Right renal cortex interstitium (tissue), 3 donors: Measurements from ENCODE around the gene KCNQ1. TPM values are rescaled to one million over a fixed set of nuclear protein-coding genes. Genes with fewer than 3 reads are reported as not detected.

Source experiments
- DNase-seq, 3 donors: peaks; one replicate each; pipeline ENCODE4 v3.0.0-alpha.2; 2013; ENCODE audit warnings: low read depth in 3 of 3, low spot score in 2 of 3
- polyA plus RNA-seq, 3 donors: library from polyadenylated mRNA; unstranded; fragments of 120-200 nt; gene quantifications; one replicate each; pipeline ENCODE4 v1.2.1, GENCODE V29; 2013; ENCODE audit not compliant: insufficient read length in 3 of 3

Gene KCNQ1
- polyA plus RNA-seq, 3 donors, result 8.4 to 11.8 (median 10.2) TPM

DNA sequence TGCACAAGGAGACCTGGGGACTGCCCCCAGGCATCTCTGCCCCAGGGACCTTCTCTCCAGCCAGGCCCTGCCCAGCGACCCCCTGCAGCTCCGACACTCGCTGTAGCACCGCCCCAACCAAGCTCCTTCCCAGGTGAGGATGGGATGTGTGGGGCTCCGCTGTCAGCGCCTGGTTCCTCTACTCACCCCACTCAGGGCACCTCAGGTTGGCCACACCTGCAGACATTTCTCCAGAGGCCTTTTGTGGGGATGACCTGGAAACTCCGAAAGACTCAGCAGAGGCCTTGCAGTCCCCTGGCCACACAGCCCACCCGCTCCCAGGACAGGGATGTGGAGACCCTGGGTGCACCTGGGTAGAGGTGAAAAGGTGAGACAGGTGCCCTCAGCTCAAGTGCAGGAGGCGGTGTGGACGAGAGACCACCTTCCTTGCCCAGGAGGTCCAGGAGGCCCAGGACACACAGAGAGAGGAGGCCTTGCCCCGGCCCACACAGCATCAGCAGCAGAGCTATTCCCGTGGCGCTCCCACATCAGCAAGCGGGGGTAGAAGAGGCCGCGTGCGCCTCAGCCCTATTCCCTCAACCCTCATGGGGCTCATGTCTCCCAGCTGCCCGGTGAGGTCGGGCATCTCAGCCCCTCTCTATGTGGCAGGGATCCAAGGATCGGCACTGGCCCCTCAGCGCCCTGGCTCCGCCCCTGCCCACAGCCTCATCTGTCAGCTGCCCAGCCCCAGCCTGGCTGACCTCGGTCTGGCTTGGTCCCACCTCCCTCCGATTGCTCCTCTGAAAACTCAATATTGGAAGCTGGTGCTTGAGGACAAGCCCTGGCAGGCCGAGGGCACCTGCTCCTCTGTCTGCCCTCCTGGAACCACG lies 21.4 kb upstream of the KCNQ1 start:
- DNase-seq, result no peak

DNA sequence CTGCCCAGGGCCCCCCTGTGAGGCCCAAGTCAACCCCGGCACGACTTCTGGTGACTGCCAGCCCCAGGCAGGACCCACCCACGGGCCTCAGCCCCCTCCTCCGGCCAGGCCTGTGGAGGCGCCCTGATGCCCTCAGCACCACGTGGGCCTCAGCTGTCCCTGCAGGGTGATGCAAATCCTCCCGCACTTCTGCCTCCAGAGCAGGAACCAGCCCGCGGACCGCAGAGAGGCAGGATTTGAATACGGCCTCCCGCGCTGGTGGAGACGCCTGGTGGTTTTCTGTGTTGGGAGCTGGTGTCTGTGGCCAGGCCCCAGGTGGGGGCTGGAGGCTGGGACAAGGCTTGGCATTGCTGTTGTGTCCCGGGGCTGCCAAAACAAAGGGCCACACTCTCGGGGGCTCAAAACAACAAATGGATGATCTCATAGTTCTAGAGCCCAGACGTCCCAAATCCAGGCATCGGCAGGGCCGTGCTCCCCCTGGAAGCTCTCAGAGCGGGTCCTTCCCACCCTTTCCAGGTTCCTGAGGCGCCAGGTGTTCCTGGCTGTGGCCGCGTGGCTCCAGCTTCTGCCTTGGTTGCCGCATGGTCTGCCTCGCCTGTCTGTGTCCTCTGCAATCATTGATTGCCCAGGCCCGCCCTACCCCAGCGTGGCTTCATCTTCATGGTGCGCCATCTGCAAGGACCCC lies 19.9 kb upstream of the KCNQ1 start:
- DNase-seq, result no peak

DNA sequence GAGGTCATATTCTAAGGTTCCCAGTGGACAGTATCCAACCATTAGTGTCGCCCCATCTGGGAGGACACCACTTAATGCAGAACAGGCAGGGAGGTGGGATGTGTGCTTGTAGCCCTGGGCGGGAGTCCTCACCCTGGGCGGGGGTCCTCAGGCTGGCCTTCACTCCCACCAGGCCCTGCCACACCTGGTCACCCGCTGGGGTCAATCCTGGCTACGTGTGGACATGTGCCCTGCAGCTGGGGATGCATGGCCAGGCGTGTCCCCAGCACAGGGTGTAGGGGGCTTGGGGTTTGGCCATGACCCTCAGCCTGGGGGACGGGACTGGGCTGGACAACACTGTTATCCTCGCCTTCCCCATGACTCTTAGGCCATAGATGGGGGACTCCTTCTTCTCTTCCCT lies 19.3 kb upstream of the KCNQ1 start:
- DNase-seq, result no peak

DNA sequence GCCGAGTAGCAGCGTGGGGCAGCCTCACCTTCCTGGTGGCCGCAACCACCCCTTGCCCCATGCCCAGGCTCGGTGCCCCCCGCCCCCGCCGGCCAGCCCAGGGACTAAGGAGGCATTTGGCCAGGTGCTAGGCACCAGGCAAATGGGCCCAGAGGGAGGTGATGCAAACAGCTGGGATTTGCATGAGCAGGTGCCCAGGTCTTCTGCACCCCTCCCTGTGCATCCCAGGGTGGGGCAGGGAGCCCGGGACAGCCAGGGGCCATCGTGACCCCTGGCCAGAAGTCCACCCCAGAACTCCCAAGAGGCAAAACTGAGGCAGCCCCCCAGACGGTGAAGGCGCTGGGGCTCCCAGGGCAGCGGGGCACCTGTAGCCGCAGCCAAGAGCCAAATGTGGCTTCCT lies 18.6 kb upstream of the KCNQ1 start:
- no peak for DNase-seq

- no peak for DNase-seq
These were observed 17.8 kb upstream of the KCNQ1 start for GRCh38 chr11:2426826-2427521.

DNA sequence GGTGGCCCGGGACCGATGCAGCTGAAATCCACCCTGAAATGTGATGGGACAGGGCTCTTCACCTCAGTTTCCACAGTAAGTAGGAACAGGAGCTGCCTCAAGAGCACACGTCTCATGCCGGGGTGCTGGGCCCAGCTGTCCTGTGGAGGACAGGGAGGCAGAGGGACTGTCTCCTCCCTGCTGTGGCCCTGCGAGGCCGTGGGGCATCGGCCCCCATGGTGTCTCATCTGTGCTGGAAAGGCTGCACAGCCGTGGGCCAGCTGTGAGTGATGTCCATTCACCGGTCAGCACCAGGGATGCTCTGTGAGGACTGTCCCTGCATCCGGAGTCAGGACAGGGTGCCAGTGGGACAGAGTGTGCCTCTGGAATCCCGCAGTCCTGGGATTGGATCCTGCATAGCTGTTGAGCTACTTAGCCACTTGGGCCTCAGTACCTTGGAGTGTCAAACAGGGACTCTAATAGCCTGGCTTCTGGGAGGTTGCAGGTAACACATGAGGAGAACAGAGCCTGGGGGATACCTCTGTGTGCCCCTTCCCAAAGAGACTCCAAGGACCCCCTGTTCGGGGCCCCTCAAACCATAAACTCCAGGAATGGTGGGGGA lies 17.0 kb upstream of the KCNQ1 start:
- DNase-seq, result no peak

- no peak for DNase-seq
These were observed 16.4 kb upstream of the KCNQ1 start for GRCh38 chr11:2428322-2428795.

GRCh38 chr11:2431395-2431794 lies 13.4 kb upstream of the KCNQ1 start:
- no peak for DNase-seq

DNA sequence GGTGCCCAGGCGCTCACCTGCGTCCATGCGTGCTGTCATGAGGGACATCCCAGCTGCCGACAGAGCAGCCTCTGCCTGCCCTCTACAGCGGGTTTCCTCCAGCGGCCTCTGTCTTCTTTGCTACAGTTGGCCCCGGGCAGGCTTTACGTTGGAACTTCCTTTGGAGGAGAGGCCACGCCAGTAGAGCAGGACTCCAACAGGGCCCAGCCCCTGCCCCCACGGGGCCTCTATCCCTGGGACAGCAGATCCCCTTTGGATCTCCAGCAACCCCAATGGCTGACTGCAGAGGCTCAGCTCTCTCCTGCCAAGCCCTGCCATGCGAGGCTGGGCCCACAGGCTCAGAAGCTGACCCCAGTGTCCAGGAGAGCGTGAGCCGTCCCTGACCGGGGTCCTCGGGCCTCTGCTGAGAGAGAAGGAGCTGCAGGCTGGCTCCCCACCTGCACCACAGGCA lies 12.6 kb upstream of the KCNQ1 start:
- no peak for DNase-seq

DNA sequence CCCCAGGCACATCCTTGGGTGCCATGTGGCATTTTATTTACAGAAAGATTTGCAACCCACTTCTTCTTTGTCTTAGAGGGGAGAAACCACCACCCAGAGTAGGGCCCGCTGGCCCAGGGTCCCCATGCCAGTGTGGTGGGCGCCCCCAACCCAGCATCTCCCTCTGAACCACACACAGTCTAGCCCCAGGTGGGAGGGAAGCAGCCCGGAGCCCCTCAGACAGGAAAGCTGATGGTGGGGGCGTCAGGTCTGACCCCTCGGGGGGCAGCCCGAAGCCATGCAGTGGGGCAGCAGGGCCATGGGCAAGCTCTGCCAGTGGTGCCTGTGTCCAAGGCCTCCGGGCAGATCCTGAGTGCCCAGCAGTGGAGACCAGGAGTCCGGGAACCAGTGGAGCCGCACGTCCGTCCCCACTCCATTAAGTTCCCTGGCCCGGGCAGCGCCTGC lies 12.2 kb upstream of the KCNQ1 start:
- no peak for DNase-seq

GRCh38 chr11:2433106-2433925 lies 11.5 kb upstream of the KCNQ1 start:
- no peak for DNase-seq

DNA sequence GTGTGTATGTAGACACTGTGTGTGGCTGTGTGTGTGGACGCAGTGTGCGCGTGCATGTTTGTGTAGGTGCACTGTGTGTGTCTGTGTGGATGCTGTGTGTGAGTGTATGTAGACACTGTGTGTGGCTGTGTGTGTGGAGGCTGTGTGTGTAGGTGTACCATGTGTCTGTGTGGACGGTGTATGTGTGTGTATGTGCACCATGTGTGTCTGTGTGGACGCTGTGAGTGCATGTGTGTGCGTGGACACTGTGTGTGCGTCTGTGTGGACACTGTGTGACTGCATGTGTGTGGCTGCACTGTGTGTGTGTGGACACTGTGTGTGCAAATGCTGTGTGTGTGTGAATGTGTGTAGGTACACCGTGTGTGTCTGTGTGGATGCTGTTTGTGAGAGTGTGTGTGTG lies 10.8 kb upstream of the KCNQ1 start:
- no peak for DNase-seq

- DNase-seq, result no peak
These were observed 10.1 kb upstream of the KCNQ1 start for GRCh38 chr11:2434506-2435255.

DNA sequence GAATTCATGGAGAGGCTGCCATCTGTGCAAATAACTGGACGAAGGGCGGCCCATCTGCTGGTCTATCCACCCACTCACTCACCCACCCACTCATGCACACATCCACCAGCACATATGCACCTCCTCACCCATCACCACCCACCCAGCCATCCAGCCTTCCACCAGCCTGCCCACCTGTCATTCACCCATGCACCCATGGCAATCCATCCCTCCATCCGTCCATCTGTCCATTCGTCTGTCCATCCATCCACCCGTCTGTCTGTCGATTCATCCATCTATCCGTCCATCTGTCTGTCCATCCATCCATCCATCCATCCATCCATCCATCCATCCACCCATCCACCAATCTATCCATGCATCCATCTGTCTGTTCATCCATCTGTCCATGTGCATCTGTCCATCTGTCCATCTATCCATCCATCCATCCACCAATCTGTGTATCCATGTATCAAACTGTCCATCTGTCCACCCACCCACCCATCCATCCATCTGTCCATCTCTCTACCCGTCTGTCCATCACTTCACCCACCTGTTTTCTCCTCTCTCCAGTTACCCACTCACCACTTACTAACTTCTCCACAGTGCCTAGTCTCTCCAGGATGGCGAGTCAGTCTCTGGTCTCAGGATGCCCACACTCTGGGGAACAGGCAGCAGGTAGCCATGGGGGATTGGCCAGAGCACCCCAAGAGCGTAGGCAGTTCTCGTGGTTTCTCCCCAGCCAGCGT lies 9.4 kb upstream of the KCNQ1 start:
- no peak for DNase-seq

- no peak for DNase-seq
These were observed 8.7 kb upstream of the KCNQ1 start for GRCh38 chr11:2436013-2436520.

- DNase-seq, result no peak
These were observed 8.2 kb upstream of the KCNQ1 start for GRCh38 chr11:2436521-2437031.

- DNase-seq, result no peak
These were observed 7.3 kb upstream of the KCNQ1 start for GRCh38 chr11:2437516-2437915.

DNA sequence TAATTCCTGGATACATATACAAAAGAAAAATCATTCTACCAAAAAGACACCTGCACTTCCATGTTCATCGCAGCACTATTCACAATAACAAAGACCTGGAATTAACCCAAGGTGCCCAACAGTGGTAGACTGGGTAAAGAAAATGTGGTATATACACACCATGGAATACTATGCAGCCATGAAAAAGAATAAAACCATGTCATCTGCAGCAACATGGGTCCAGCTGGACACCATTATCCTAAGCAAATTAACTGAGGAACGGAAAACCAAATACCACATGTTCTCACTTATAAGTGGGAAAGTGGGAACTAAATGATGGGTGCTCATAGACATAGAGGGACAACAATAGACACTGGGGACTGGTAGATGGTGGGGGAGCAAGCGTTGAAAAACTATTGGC lies 5.0 kb upstream of the KCNQ1 start:
- DNase-seq, result no peak
